PC-3 (cell line): ENCODE measurements around the gene AMZ2.

Source experiments
- EZH2 ChIP-seq: fragments of 300-600 bp; sonication (generic); IDR thresholded peaks from one replicate; pipeline ENCODE4 v1.6.1; 2017; ENCODE audit warnings: antibody characterized with exemption, mild to moderate bottlenecking, low read length; ENCODE audit not compliant: unreplicated experiment
- EZH2phosphoT487 ChIP-seq: fragments of 300-600 bp; sonication (generic); IDR thresholded peaks from 2 replicates; pipeline ENCODE4 v1.6.1; 2018; ENCODE audit warnings: mild to moderate bottlenecking, antibody characterized with exemption, low read length, borderline replicate concordance
- TF ChIP-seq, protein P1 (sequence below): fragments of 300-600 bp; sonication (generic); conservative IDR thresholded peaks from 2 replicates; pipeline ENCODE4 v1.5.1; 2017; ENCODE audit warnings: antibody characterized with exemption, low read depth, mild to moderate bottlenecking, low read length

GRCh38 chr17:68205251-68205807 lies 42.5 kb upstream of the AMZ2 start:
- TF ChIP-seq, protein P1, sequence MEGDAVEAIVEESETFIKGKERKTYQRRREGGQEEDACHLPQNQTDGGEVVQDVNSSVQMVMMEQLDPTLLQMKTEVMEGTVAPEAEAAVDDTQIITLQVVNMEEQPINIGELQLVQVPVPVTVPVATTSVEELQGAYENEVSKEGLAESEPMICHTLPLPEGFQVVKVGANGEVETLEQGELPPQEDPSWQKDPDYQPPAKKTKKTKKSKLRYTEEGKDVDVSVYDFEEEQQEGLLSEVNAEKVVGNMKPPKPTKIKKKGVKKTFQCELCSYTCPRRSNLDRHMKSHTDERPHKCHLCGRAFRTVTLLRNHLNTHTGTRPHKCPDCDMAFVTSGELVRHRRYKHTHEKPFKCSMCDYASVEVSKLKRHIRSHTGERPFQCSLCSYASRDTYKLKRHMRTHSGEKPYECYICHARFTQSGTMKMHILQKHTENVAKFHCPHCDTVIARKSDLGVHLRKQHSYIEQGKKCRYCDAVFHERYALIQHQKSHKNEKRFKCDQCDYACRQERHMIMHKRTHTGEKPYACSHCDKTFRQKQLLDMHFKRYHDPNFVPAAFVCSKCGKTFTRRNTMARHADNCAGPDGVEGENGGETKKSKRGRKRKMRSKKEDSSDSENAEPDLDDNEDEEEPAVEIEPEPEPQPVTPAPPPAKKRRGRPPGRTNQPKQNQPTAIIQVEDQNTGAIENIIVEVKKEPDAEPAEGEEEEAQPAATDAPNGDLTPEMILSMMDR, result peak; percentile 91
- TF ChIP-seq EZH2 (no peak), EZH2phosphoT487 (no peak)
